Measurements from ENCODE around the gene TENT5C.

DNA sequence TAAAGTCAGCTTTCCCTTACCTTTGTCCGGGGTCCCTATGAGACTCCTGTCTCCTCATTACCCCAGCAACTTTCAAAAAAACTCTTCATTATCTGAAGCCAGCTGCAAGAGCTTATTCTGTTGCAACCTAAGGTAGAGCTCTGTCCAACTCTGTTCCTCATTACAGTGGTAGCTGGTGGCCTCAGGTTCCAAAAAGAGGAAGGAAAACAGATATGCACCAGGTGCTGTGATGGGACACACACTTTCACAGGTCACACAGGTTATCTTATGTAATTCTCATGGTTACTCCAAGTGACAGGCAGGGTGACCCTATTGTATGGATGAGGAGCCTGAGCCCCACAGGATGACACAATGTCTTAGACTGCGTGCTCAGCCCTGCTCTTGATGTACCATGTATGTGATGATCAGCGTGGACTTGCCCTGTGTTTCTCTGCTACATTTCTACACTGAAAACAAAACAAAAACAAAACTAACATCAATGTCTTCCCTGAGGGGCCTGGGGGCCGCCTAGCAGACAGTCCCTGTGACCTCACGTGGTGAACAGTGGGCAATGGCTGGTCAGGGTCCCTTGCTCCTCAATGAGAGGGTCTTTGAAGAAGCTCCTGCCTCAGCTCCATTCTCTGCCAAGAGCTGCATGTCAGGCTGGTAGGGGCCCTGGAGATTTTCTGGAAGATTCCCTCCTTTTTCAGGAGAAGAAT is 9.7 kb upstream of the TENT5C start:
- TF ChIP-seq, protein P1, sequence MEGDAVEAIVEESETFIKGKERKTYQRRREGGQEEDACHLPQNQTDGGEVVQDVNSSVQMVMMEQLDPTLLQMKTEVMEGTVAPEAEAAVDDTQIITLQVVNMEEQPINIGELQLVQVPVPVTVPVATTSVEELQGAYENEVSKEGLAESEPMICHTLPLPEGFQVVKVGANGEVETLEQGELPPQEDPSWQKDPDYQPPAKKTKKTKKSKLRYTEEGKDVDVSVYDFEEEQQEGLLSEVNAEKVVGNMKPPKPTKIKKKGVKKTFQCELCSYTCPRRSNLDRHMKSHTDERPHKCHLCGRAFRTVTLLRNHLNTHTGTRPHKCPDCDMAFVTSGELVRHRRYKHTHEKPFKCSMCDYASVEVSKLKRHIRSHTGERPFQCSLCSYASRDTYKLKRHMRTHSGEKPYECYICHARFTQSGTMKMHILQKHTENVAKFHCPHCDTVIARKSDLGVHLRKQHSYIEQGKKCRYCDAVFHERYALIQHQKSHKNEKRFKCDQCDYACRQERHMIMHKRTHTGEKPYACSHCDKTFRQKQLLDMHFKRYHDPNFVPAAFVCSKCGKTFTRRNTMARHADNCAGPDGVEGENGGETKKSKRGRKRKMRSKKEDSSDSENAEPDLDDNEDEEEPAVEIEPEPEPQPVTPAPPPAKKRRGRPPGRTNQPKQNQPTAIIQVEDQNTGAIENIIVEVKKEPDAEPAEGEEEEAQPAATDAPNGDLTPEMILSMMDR (IDR thresholded peaks at IDR 0.05), result no peak
- no peak for TF ChIP-seq POLR2A (IDR thresholded peaks at IDR 0.05)
- TF ChIP-seq POLR2AphosphoS5 (IDR thresholded peaks at IDR 0.05), result no peak

All from breast epithelium (tissue), 3 donors.